H9 (cell line): ENCODE results near the gene SLC25A48. TPM values are rescaled to one million over a fixed set of nuclear protein-coding genes. Genes with fewer than 3 reads are reported as not detected.

ENCODE experiments used
- DNase-seq: peaks from one replicate; pipeline ENCODE4 v3.0.0-alpha.2; 2017
- H2AFZ ChIP-seq: one replicate; pipeline ENCODE4 v1.6.1; 2013; ENCODE audit warnings: mild to moderate bottlenecking, low read length, control low read depth, moderate library complexity
- H2AK5ac ChIP-seq: 2 replicates; pipeline ENCODE4 v1.6.1; 2013; ENCODE audit warnings: low read length, control low read depth, mixed read lengths; ENCODE audit not compliant: insufficient read length
- H2BK120ac ChIP-seq: one replicate; pipeline ENCODE4 v1.6.1; 2013; ENCODE audit warnings: low read depth, mild to moderate bottlenecking, low read length, control low read depth, inconsistent platforms; ENCODE audit not compliant: poor library complexity, severe bottlenecking
- H2BK12ac ChIP-seq: 2 replicates; pipeline ENCODE4 v1.6.1; 2013; ENCODE audit warnings: low read length, control low read depth, mixed read lengths, low read depth; ENCODE audit not compliant: insufficient read length
- H2BK15ac ChIP-seq: 2 replicates; pipeline ENCODE4 v1.6.1; 2013; ENCODE audit warnings: low read depth, low read length, control low read depth
- H2BK20ac ChIP-seq: one replicate; pipeline ENCODE4 v1.6.1; 2013; ENCODE audit warnings: low read depth, mild to moderate bottlenecking, low read length, control low read depth, inconsistent platforms; ENCODE audit not compliant: poor library complexity, severe bottlenecking
- H2BK5ac ChIP-seq: 2 replicates; pipeline ENCODE4 v1.6.1; 2013; ENCODE audit warnings: low read length, control low read depth, mixed read lengths; ENCODE audit not compliant: insufficient read length
- H3K14ac ChIP-seq: 2 replicates; pipeline ENCODE4 v1.6.1; 2013; ENCODE audit warnings: low read length, control low read depth; ENCODE audit not compliant: insufficient read depth
- H3K18ac ChIP-seq: 2 replicates; pipeline ENCODE4 v1.6.1; 2013; ENCODE audit warnings: low read depth, mild to moderate bottlenecking, mixed read lengths, low read length, control low read depth; ENCODE audit not compliant: insufficient read length
- H3K23ac ChIP-seq: 2 replicates; pipeline ENCODE4 v1.6.1; 2013; ENCODE audit warnings: low read length, control low read depth, mixed read lengths, low read depth; ENCODE audit not compliant: insufficient read length
- H3K23me2 ChIP-seq: 2 replicates; pipeline ENCODE4 v1.6.1; 2013; ENCODE audit warnings: low read depth, mild to moderate bottlenecking, mixed read lengths, low read length, control low read depth; ENCODE audit not compliant: insufficient read length, poor library complexity, severe bottlenecking
- H3K27ac ChIP-seq: 2 replicates; pipeline ENCODE4 v1.5.1; 2013; ENCODE audit warnings: low read length, control low read depth, mixed read lengths, low read depth; ENCODE audit not compliant: insufficient read length
- H3K27me3 ChIP-seq: 2 replicates; pipeline ENCODE4 v1.6.1; 2013; ENCODE audit warnings: low read length, control low read depth, inconsistent platforms; ENCODE audit not compliant: insufficient read depth
- H3K4ac ChIP-seq: 2 replicates; pipeline ENCODE4 v1.6.1; 2013; ENCODE audit warnings: low read depth, mild to moderate bottlenecking, control low read depth, inconsistent platforms, low read length, moderate library complexity
- H3K4me1 ChIP-seq: 2 replicates; pipeline ENCODE4 v1.6.1; 2013; ENCODE audit warnings: low read length, control low read depth, inconsistent platforms; ENCODE audit not compliant: insufficient read depth
- H3K4me2 ChIP-seq: 2 replicates; pipeline ENCODE4 v1.6.1; 2013; ENCODE audit warnings: low read length, control low read depth, mixed read lengths; ENCODE audit not compliant: insufficient read length, insufficient read depth
- H3K56ac ChIP-seq: 2 replicates; pipeline ENCODE4 v1.6.1; 2013; ENCODE audit warnings: low read depth, mild to moderate bottlenecking, mixed read lengths, low read length, control low read depth; ENCODE audit not compliant: insufficient read length
- H3K79me1 ChIP-seq: 2 replicates; pipeline ENCODE4 v1.6.1; 2013; ENCODE audit warnings: low read depth, mild to moderate bottlenecking, moderate library complexity, low read length, control low read depth, inconsistent platforms; ENCODE audit not compliant: insufficient read depth, poor library complexity, severe bottlenecking
- H3K79me2 ChIP-seq: 2 replicates; pipeline ENCODE4 v1.6.1; 2013; ENCODE audit warnings: low read length, control low read depth, inconsistent platforms; ENCODE audit not compliant: insufficient read depth
- H3K9ac ChIP-seq: 2 replicates; pipeline ENCODE4 v1.6.1; 2013; ENCODE audit warnings: low read length, control low read depth, mixed read lengths; ENCODE audit not compliant: insufficient read length; ENCODE audit errors: extremely low read depth
- H3K9me3 ChIP-seq: one replicate; pipeline ENCODE4 v1.6.1; 2013; ENCODE audit warnings: low read depth, low read length, inconsistent platforms; ENCODE audit not compliant: control insufficient read depth
- H3T11ph ChIP-seq: one replicate; pipeline ENCODE4 v1.6.1; 2013; ENCODE audit warnings: mild to moderate bottlenecking, low read length, control low read depth, inconsistent platforms
- H4K20me1 ChIP-seq: one replicate; pipeline ENCODE4 v1.6.1; 2013; ENCODE audit not compliant: control insufficient read depth, insufficient read length, insufficient read depth
- H4K5ac ChIP-seq: 2 replicates; pipeline ENCODE4 v1.6.1; 2013; ENCODE audit warnings: low read depth, mild to moderate bottlenecking, mixed read lengths, low read length, control low read depth; ENCODE audit not compliant: insufficient read length
- H4K8ac ChIP-seq: replicated peaks from 2 replicates; pipeline ENCODE4 v1.6.1; 2013; ENCODE audit warnings: low read length, control low read depth, mixed read lengths, low read depth; ENCODE audit not compliant: insufficient read length
- H4K91ac ChIP-seq: 2 replicates; pipeline ENCODE4 v1.6.1; 2013; ENCODE audit warnings: low read depth, mild to moderate bottlenecking, moderate library complexity, mixed read lengths, low read length, control low read depth; ENCODE audit not compliant: insufficient read length
- H3K27ac Mint-ChIP-seq, 3 experiments: 2 replicates in 2 of 3; 3 replicates in 1 of 3; pipeline ENCODE4 v1.8.0; 2020 to 2021; ENCODE audit warnings: mixed read lengths in 3 of 3, mild to moderate bottlenecking in 1 of 3, moderate library complexity in 1 of 3
- H3K27me3 Mint-ChIP-seq: 2 replicates; pipeline ENCODE4 v1.8.0; 2021; ENCODE audit warnings: low read depth, mild to moderate bottlenecking, moderate library complexity, mixed read lengths
- H3K36me3 Mint-ChIP-seq, 3 experiments: 2 replicates in 2 of 3; 3 replicates in 1 of 3; pipeline ENCODE4 v1.8.0; 2020 to 2021; ENCODE audit warnings: low read depth in 3 of 3, mixed read lengths in 3 of 3; ENCODE audit not compliant: insufficient read depth in 1 of 3
- H3K4me1 Mint-ChIP-seq, 2 experiments: 2 replicates each; pipeline ENCODE4 v1.8.0; 2020; ENCODE audit warnings: mixed read lengths in 2 of 2
- H3K4me3 Mint-ChIP-seq, 2 experiments: 2 replicates in 1 of 2; 3 replicates in 1 of 2; pipeline ENCODE4 v1.8.0; 2020 to 2021; ENCODE audit warnings: mild to moderate bottlenecking in 2 of 2, mixed read lengths in 2 of 2, moderate library complexity in 1 of 2
- H3K9me3 Mint-ChIP-seq, 2 experiments: 2 replicates in 1 of 2; 3 replicates in 1 of 2; pipeline ENCODE4 v1.8.0; 2020; ENCODE audit warnings: mild to moderate bottlenecking in 2 of 2, mixed read lengths in 2 of 2, moderate library complexity in 1 of 2
- CTCF ChIP-seq: fragments of 200-600 bp; sonication (generic); conservative IDR thresholded peaks from 3 replicates; pipeline ENCODE4 v1.8.0; 2021; ENCODE audit warnings: antibody characterized with exemption, mild to moderate bottlenecking
- WGBS: extraction: QIAGEN DNeasy Blood & Tissue Kit; methylation state at CpG from one replicate; pipeline ENCODE4 v1.1.7; 2013; ENCODE audit warnings: missing lambda C conversion rate, low lambda C conversion rate, mixed read lengths; ENCODE audit not compliant: insufficient read length; ENCODE audit errors: extremely low coverage; 5-methylcytosine and 5-hydroxymethylcytosine counted together
- total RNA-seq: library from RNA; stranded (reverse); gene quantifications from 2 replicates; pipeline ENCODE4 v1.2.1, GENCODE V29; 2021

SLC25A48 gene
- total RNA-seq, 1 experiment from 2014 or later, result 0.66 TPM

DNA sequence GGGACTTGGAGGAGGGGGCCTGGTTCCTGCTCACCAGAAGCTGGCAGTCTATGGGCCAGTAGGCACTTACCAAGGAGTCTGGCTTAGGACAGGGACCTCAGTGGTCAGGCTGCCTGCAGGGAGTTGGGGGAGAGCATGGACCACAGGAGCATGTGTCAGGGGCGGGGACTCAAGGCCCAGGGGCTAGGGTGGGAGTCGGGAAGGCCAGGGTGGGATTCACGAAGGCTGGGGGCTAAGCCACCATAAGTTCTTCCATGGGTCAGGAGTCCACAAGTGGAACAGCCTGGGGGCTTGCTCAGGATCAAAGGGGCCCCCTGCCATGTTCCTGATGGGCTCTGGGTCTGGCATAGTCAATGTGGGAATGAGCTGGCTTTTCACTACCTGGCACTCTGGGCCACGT is 11.5 kb upstream of the SLC25A48 start:
- Histone ChIP-seq H3K27ac (no peak overlapping the region), H3K9me3 (no peaks in the 10 kb centered on the region), H2BK5ac (no peak overlapping the region), H4K91ac (no peak overlapping the region), H3K4me2 (no peak overlapping the region), H3K79me1 (no peaks in the 10 kb centered on the region), H2BK15ac (no peak overlapping the region), H3K9ac (no peak overlapping the region), H3K4me1 (peaks cover 4% of the 10 kb centered on the region; the same call in 1 of the 2 replicates), H2AK5ac (no peak overlapping the region), H4K8ac (no peak overlapping the region), H4K20me1 (no peaks in the 10 kb centered on the region), H3K27me3 (no peaks in the 10 kb centered on the region), H3T11ph (no peak overlapping the region), H2BK120ac (no peak overlapping the region), H4K5ac (no peak overlapping the region), H2AFZ (no peak overlapping the region), H3K18ac (no peak overlapping the region), H3K23me2 (no peaks in the 10 kb centered on the region), H3K14ac (no peak overlapping the region), H2BK20ac (no peak overlapping the region), H3K56ac (no peak overlapping the region), H3K23ac (no peak overlapping the region), H2BK12ac (no peak overlapping the region), H3K4ac (no peak overlapping the region; the same call in 1 of the 2 replicates), H3K79me2 (no peaks in the 10 kb centered on the region)
- Mint-ChIP-seq H3K9me3 (peaks cover 0 to 4% of the 10 kb centered on the region in 2 experiments; a peak in 2 of 5 replicates), H3K4me3 (no peak overlapping the region), H3K27ac (peak overlapping the region in 1 of 3 experiments; percentile 71; a peak in 3 of 7 replicates), H3K27me3 (peaks cover 13% of the 10 kb centered on the region), H3K4me1 (peaks cover 22 to 25% of the 10 kb centered on the region in 2 experiments), H3K36me3 (no peaks in the 10 kb centered on the region)
- DNase-seq, result no peak
- no peak for TF ChIP-seq CTCF
- no CpG with 5 or more reads among the region's 4 CpGs for WGBS
